ENCODE data around the gene APLP2.
"Not testable (repeated sequence)": the region's sequence is repeated elsewhere in the genome, so short reads cannot be mapped to it uniquely, and the experiment has no call there.

Gene APLP2

GRCh38 chr11:130091169-130091568 lies 21.5 kb downstream of the APLP2 start:
- DNase-seq (ENCODE audit: low read depth), result not testable (repeated sequence)

- DNase-seq (ENCODE audit: low read depth), result no peak
These were observed 23.0 kb downstream of the APLP2 start for GRCh38 chr11:130092661-130093060.

- DNase-seq (ENCODE audit: low read depth), result no peak
These were observed 24.9 kb downstream of the APLP2 start for GRCh38 chr11:130094614-130095013.

- DNase-seq (ENCODE audit: low read depth), result no peak
These were observed 25.6 kb downstream of the APLP2 start for GRCh38 chr11:130095326-130095725.

GRCh38 chr11:130096042-130096441 lies 26.3 kb downstream of the APLP2 start:
- no peak for DNase-seq (ENCODE audit: low read depth)

- no peak for DNase-seq (ENCODE audit: low read depth)
These were observed 27.1 kb downstream of the APLP2 start for GRCh38 chr11:130096823-130097222.

- no peak for DNase-seq (ENCODE audit: low read depth)
These were observed 27.6 kb downstream of the APLP2 start for GRCh38 chr11:130097285-130097684.

GRCh38 chr11:130099356-130099755 lies 29.7 kb downstream of the APLP2 start:
- no peak for DNase-seq (ENCODE audit: low read depth)

- no peak for DNase-seq (ENCODE audit: low read depth)
These were observed 30.8 kb downstream of the APLP2 start for GRCh38 chr11:130100381-130101095.

- DNase-seq (ENCODE audit: low read depth), result no peak
These were observed 32.0 kb downstream of the APLP2 start for GRCh38 chr11:130101661-130102060.

GRCh38 chr11:130102301-130103249 lies 32.9 kb downstream of the APLP2 start:
- DNase-seq (ENCODE audit: low read depth), result no peak

GRCh38 chr11:130103296-130103814 lies 33.7 kb downstream of the APLP2 start:
- no peak for DNase-seq (ENCODE audit: low read depth)

GRCh38 chr11:130106381-130106780 lies 36.7 kb downstream of the APLP2 start:
- no peak for DNase-seq (ENCODE audit: low read depth)

- DNase-seq (ENCODE audit: low read depth), result not testable (repeated sequence)
These were observed 39.0 kb downstream of the APLP2 start for GRCh38 chr11:130108671-130109070.

- DNase-seq (ENCODE audit: low read depth), result no peak
These were observed 39.7 kb downstream of the APLP2 start for GRCh38 chr11:130109386-130109785.

- no peak for DNase-seq (ENCODE audit: low read depth)
These were observed 40.8 kb downstream of the APLP2 start for GRCh38 chr11:130110339-130111108.

- no peak for DNase-seq (ENCODE audit: low read depth)
These were observed 42.6 kb downstream of the APLP2 start for GRCh38 chr11:130112071-130112830.

GRCh38 chr11:130114281-130114680 lies 44.6 kb downstream of the APLP2 start:
- no peak for DNase-seq (ENCODE audit: low read depth)

GRCh38 chr11:130114726-130115125 lies 45.0 kb downstream of the APLP2 start:
- DNase-seq (ENCODE audit: low read depth), result no peak

GRCh38 chr11:130115218-130115617 lies 45.5 kb downstream of the APLP2 start:
- DNase-seq (ENCODE audit: low read depth), result no peak

GRCh38 chr11:130118165-130118564 lies 48.5 kb downstream of the APLP2 start:
- no peak for DNase-seq (ENCODE audit: low read depth)
